CD4-positive, alpha-beta T cell (primary cell): ENCODE measurements around the gene CTR9. TPM values are rescaled to one million over a fixed set of nuclear protein-coding genes. Genes with fewer than 3 reads are reported as not detected.

Source experiments
- ATAC-seq: fragments of 200-7000 bp; cut with Tn5 transposase; one replicate; pipeline ENCODE4 v1.10.0; 2022; ENCODE audit warnings: mild to moderate bottlenecking; ENCODE audit not compliant: poor library complexity
- CTCF ChIA-PET: fragments of 350-600 bp; sonication (Branson Sonifier 250); formaldehyde crosslinking; loops from one replicate; lab custom pipeline; 2021; ENCODE audit warnings: antibody characterized with exemption, inconsistent platforms; lab: Charles Lee
- POLR2A ChIA-PET: fragments of 350-600 bp; sonication (Branson Sonifier 250); formaldehyde crosslinking; loops from one replicate; lab custom pipeline; 2021; ENCODE audit warnings: antibody characterized with exemption, inconsistent platforms; lab: Charles Lee
- DNase-seq, 14 experiments: peaks; one replicate each; pipeline ENCODE4 v3.0.0-alpha.2; 2013 to 2020; ENCODE audit warnings: mixed read lengths in 2 of 14
- H3K27ac ChIP-seq, 2 donors: one replicate each; pipeline versions ENCODE4 v1.5.1 to v1.7.0; 2013; ENCODE audit warnings: low read length in 2 of 2, low read depth in 1 of 2, mild to moderate bottlenecking in 1 of 2
- H3K27me3 ChIP-seq, 2 experiments: 1 replicate in 1 of 2; 2 replicates in 1 of 2; pipeline versions ENCODE4 v1.6.1 to v1.7.0; 2013; ENCODE audit warnings: low read length in 2 of 2, control low read depth in 1 of 2, mild to moderate bottlenecking in 1 of 2, moderate library complexity in 1 of 2; ENCODE audit not compliant: insufficient read depth in 2 of 2, control insufficient read depth in 1 of 2
- H3K36me3 ChIP-seq: one replicate; pipeline ENCODE4 v1.6.1; 2013; ENCODE audit warnings: low read length, control low read depth; ENCODE audit not compliant: insufficient read depth
- H3K4me1 ChIP-seq: one replicate; pipeline ENCODE4 v1.6.1; 2013; ENCODE audit warnings: low read length, control low read depth; ENCODE audit not compliant: insufficient read depth
- H3K4me3 ChIP-seq: one replicate; pipeline ENCODE4 v1.5.1; 2013; ENCODE audit warnings: mild to moderate bottlenecking, low read length, moderate library complexity
- H3K9me3 ChIP-seq, 2 experiments: 1 replicate in 1 of 2; 2 replicates in 1 of 2; pipeline versions ENCODE4 v1.6.1 to v1.7.0; 2013; ENCODE audit warnings: low read length in 2 of 2, mild to moderate bottlenecking in 2 of 2, control low read depth in 1 of 2, moderate library complexity in 1 of 2; ENCODE audit not compliant: control insufficient read depth in 1 of 2, insufficient read depth in 1 of 2
- H3K27ac Mint-ChIP-seq: one replicate; pipeline ENCODE4 v1.8.0; 2020; ENCODE audit warnings: mixed read lengths
- H3K27me3 Mint-ChIP-seq: one replicate; pipeline ENCODE4 v1.8.0; 2021; ENCODE audit warnings: mixed read lengths
- H3K36me3 Mint-ChIP-seq: one replicate; pipeline ENCODE4 v1.8.0; 2021; ENCODE audit warnings: low read depth, mixed read lengths
- H3K4me1 Mint-ChIP-seq: one replicate; pipeline ENCODE4 v1.8.0; 2021; ENCODE audit warnings: low read depth, mixed read lengths
- H3K4me3 Mint-ChIP-seq: one replicate; pipeline ENCODE4 v1.8.0; 2020; ENCODE audit warnings: mild to moderate bottlenecking, mixed read lengths
- H3K9me3 Mint-ChIP-seq: one replicate; pipeline ENCODE4 v1.8.0; 2020; ENCODE audit warnings: mixed read lengths
- intact Hi-C, 2 experiments: fragments of 100-400 bp; cut with DNase I in 1 of 2; cut with micrococcal nuclease in 1 of 2; formaldehyde crosslinking; loops; one replicate each; pipeline versions ENCODE4 v1.15.1 to v1.9.0; 2023 to 2025; cut with DNase I, micrococcal nuclease
- total RNA-seq, 174 experiments: library from RNA in 2 of 174; stranded (reverse) in 2 of 174; gene quantifications; one replicate each; pipeline ENCODE4 v1.2.3 and lab custom pipeline; 2021 to 2026
- TF ChIP-seq, protein P1 (sequence below): fragments of 200-600 bp; IDR thresholded peaks from one replicate; pipeline ENCODE4 v1.8.0; 2022; ENCODE audit warnings: antibody characterized with exemption, mild to moderate bottlenecking

Gene CTR9
- total RNA-seq, 2 experiments from 2014 or later = 34.0 to 34.7 TPM

DNA sequence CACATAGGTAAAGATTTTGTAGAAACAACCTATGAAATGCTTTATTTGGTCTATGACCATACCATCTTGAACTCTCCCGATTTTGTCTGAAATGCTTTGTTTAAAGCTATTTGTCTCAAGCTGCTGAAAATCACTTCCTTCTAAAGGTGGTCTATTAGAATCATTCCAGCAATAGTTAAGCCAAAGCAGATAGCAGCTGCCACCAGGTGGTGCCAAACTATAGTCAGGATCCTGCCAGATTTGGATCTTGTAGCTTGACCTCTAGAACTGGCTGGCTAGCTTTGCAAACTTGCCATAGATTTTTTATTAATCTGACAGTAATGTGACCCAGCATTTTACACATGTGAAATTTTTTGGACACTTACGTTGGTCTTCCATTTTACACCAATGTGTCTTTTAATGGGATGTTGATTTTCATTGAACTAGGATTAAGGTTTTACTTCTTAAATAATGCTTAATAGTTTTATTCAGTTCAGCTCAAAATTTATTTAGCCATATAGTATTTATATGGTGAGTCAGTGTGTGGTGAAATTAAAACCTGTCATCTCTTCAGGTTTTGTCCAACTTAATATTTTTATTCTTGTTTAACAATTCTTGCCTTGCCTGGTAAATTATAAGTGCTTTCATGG lies 19.7 kb downstream of the CTR9 start:
- Histone ChIP-seq H3K36me3 (peaks cover 80% of the 10 kb centered on the region), H3K9me3 (no peaks in the 10 kb centered on the region), H3K4me3 (no peak overlapping the region), H3K27ac (no peak overlapping the region), H3K27me3 (no peaks in the 10 kb centered on the region), H3K4me1 (no peaks in the 10 kb centered on the region)
- Mint-ChIP-seq H3K27ac (no peak overlapping the region), H3K4me1 (no peaks in the 10 kb centered on the region), H3K9me3 (no peaks in the 10 kb centered on the region), H3K36me3 (no peaks in the 10 kb centered on the region), H3K4me3 (no peak overlapping the region), H3K27me3 (no peaks in the 10 kb centered on the region)
- ATAC-seq (no peak), DNase-seq (peak in 6 of 14 experiments; percentile 12 to 43 (median 34))
- ChIA-PET CTCF (interaction anchor here (0.6 to 3.2 kb wide), 6 partner anchors 10 to 1281 kb away, joined by 3 to 19 read pairs (median 4); partner anchors contain the start of gene CTR9), POLR2A (interaction anchor here (0.8 to 2.7 kb wide), 4 partner anchors 20 to 87 kb away, joined by 3 to 11 read pairs (median 4); partner anchors contain the start of genes CTR9, EIF4G2 and ZBED5)
- TF ChIP-seq, protein P1, sequence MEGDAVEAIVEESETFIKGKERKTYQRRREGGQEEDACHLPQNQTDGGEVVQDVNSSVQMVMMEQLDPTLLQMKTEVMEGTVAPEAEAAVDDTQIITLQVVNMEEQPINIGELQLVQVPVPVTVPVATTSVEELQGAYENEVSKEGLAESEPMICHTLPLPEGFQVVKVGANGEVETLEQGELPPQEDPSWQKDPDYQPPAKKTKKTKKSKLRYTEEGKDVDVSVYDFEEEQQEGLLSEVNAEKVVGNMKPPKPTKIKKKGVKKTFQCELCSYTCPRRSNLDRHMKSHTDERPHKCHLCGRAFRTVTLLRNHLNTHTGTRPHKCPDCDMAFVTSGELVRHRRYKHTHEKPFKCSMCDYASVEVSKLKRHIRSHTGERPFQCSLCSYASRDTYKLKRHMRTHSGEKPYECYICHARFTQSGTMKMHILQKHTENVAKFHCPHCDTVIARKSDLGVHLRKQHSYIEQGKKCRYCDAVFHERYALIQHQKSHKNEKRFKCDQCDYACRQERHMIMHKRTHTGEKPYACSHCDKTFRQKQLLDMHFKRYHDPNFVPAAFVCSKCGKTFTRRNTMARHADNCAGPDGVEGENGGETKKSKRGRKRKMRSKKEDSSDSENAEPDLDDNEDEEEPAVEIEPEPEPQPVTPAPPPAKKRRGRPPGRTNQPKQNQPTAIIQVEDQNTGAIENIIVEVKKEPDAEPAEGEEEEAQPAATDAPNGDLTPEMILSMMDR = peak; percentile 58
- intact Hi-C loops = loop anchor here (1.0 to 5.0 kb wide), 3 partner anchors 30 to 1017 kb away; no protein-coding TSS in a partner anchor

DNA sequence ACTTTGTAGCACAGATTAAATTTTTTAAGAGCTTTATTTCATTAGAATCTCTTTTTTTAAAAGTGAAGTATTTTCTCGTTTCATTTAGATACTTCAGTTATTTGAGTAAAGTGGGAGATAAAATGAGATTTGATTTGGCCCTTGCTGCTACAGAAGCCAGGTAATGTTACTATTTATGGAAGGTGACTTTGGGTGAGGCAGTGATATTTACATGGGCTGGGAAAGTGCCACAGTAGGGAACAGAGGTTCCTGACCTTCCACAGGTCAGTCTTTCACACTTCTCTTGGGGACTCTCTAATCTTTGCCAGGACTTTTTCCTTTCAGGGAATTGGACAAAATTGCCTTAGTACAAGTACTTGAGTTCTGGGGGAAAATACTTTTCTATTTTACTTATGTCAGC lies 20.4 kb downstream of the CTR9 start:
- Histone ChIP-seq H3K27ac (no peak overlapping the region), H3K4me1 (no peaks in the 10 kb centered on the region), H3K4me3 (no peak overlapping the region), H3K36me3 (peaks cover 80% of the 10 kb centered on the region), H3K27me3 (no peaks in the 10 kb centered on the region), H3K9me3 (no peaks in the 10 kb centered on the region)
- no peak for DNase-seq
- ChIA-PET POLR2A (interaction anchor here (0.8 to 2.7 kb wide), 3 partner anchors 20 to 38 kb away, joined by 3 to 11 read pairs (median 5); partner anchors contain the start of genes CTR9 and EIF4G2), CTCF (interaction anchor here (1.0 to 3.2 kb wide), 4 partner anchors 19 to 38 kb away, joined by 3 to 19 read pairs (median 4); partner anchors contain the start of gene EIF4G2)
- intact Hi-C loops = loop anchor here in 1 of 2 experiments (2.0 to 5.0 kb wide), 2 partner anchors 29 to 1016 kb away; no protein-coding TSS in a partner anchor
- Mint-ChIP-seq H3K9me3 (no peaks in the 10 kb centered on the region), H3K4me1 (no peaks in the 10 kb centered on the region), H3K27me3 (no peaks in the 10 kb centered on the region), H3K4me3 (no peak overlapping the region), H3K36me3 (peaks cover 5% of the 10 kb centered on the region), H3K27ac (no peak overlapping the region)
- TF ChIP-seq, protein P1 = no peak
- ATAC-seq = no peak

DNA sequence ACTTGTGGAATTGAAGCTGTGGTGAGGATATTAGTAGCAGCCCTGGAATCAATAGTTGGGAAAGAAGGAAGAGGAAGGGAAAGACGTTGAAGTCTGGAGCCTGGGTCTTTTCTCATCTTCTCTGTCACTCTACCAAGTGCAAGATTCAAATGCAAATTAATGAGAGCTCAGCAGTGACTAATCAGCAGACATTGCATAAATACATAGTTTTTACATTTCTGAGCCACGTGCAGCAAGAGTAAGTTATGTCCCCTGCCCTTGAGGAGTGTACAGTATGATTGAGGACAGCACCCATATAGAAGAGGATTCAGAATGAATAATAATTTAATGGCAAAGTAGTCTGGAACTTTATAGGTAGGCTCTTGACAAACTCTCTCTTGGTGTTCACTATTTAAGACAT lies 23.8 kb downstream of the CTR9 start:
- Mint-ChIP-seq H3K27ac (no peak overlapping the region), H3K36me3 (peaks cover 39% of the 10 kb centered on the region), H3K4me3 (no peak overlapping the region), H3K9me3 (no peaks in the 10 kb centered on the region), H3K27me3 (no peaks in the 10 kb centered on the region), H3K4me1 (no peaks in the 10 kb centered on the region)
- peaks cover 96% of the 10 kb centered on the region for H3K36me3 ChIP-seq
- no peaks in the 10 kb centered on the region for H3K27me3 ChIP-seq
- H3K9me3 ChIP-seq = no peaks in the 10 kb centered on the region
- H3K4me1 ChIP-seq = no peaks in the 10 kb centered on the region
- TF ChIP-seq, protein P1 = no peak
- H3K4me3 ChIP-seq = no peak overlapping the region
- H3K27ac ChIP-seq = no peak overlapping the region
- CTCF ChIA-PET = no interaction called here
- ATAC-seq (no peak), DNase-seq (no peak)
- intact Hi-C loops = loop anchor here in 1 of 2 experiments (5.0 kb wide), 1 partner anchor 1012 kb away; no protein-coding TSS in a partner anchor
- POLR2A ChIA-PET = no interaction called here
